Thyroid gland (tissue), 4 donors: ENCODE data around the gene MCMBP.

ENCODE experiments used
- CTCF ChIP-seq, 6 experiments: fragments of 200-600 bp in 3 of 6; fragments of 450-650 bp in 3 of 6; sonication (generic) in 3 of 6; IDR thresholded peaks; one replicate each; pipeline ENCODE4 v1.5.1; 2016 to 2019; ENCODE audit warnings: antibody characterized with exemption in 6 of 6, mild to moderate bottlenecking in 2 of 6, inconsistent platforms in 1 of 6, moderate library complexity in 1 of 6
- POLR2A ChIP-seq, 2 donors: fragments of 450-650 bp; IDR thresholded peaks; one replicate each; pipeline ENCODE4 v1.6.1; 2017; ENCODE audit warnings: antibody characterized with exemption in 2 of 2, mild to moderate bottlenecking in 2 of 2, moderate library complexity in 1 of 2

- TF ChIP-seq CTCF (IDR thresholded peaks at IDR 0.05): no peak
- TF ChIP-seq POLR2A (IDR thresholded peaks at IDR 0.05): no peak
Observed at GRCh38 chr10:119801176-119801575, 71.5 kb downstream of the MCMBP start.
